H1 (cell line): Measurements from ENCODE around the gene TRIP13. TPM values are rescaled to one million over a fixed set of nuclear protein-coding genes. Genes with fewer than 3 reads are reported as not detected.

Experiments
- CTCF ChIA-PET: fragments of 300-600 bp; sonication (Branson Sonifier 250); formaldehyde crosslinking; loops from one replicate; lab custom pipeline; 2021; ENCODE audit not compliant: partially characterized antibody; lab: Charles Lee
- POLR2A ChIA-PET: fragments of 300-600 bp; sonication (Branson Sonifier 250); formaldehyde crosslinking; loops from one replicate; lab custom pipeline; 2021; ENCODE audit warnings: inconsistent platforms; ENCODE audit not compliant: partially characterized antibody; lab: Charles Lee
- DNase-seq, 2 experiments: peaks; one replicate each; pipeline versions ENCODE4 v3.0.0 to v3.0.0-alpha.2; 2010 to 2022; ENCODE audit warnings: low spot score in 2 of 2, low read depth in 1 of 2, mixed read lengths in 1 of 2
- FAIRE-seq: peaks from 2 replicates; lab custom pipeline; 2011; peaks lifted over from hg19 to GRCh38; lab: Jason Lieb, UNC
- H2AFZ ChIP-seq: 2 replicates; pipeline ENCODE4 v1.8.1; 2012; ENCODE audit warnings: low read length, inconsistent platforms
- H2AK5ac ChIP-seq: 2 replicates; pipeline ENCODE4 v1.6.1; 2013; ENCODE audit warnings: low read depth, low read length
- H2BK120ac ChIP-seq: replicated peaks from 2 replicates; pipeline ENCODE3; 2013; ENCODE audit warnings: low read depth, low read length, inconsistent platforms
- H2BK12ac ChIP-seq: 2 replicates; pipeline ENCODE4 v1.6.1; 2013; ENCODE audit warnings: low read depth, low read length
- H2BK15ac ChIP-seq: 2 replicates; pipeline ENCODE4 v1.6.1; 2013; ENCODE audit warnings: low read length
- H2BK20ac ChIP-seq: 2 replicates; pipeline ENCODE4 v1.6.1; 2013; ENCODE audit warnings: low read length
- H2BK5ac ChIP-seq: 2 replicates; pipeline ENCODE4 v1.6.1; 2013; ENCODE audit warnings: low read depth, low read length
- H3K14ac ChIP-seq: 2 replicates; pipeline ENCODE4 v1.6.1; 2013; ENCODE audit warnings: inconsistent platforms; ENCODE audit not compliant: insufficient read length
- H3K18ac ChIP-seq: 2 replicates; pipeline ENCODE4 v1.6.1; 2013; ENCODE audit warnings: low read length; ENCODE audit errors: extremely low read depth
- H3K23ac ChIP-seq: 2 replicates; pipeline ENCODE4 v1.6.1; 2013; ENCODE audit warnings: inconsistent platforms; ENCODE audit not compliant: insufficient read length
- H3K23me2 ChIP-seq: 2 replicates; pipeline ENCODE4 v1.6.1; 2013; ENCODE audit warnings: low read depth, low read length
- H3K27ac ChIP-seq: 2 replicates; pipeline ENCODE4 v1.6.1; 2011; ENCODE audit warnings: low read depth, low read length, inconsistent platforms
- H3K27me3 ChIP-seq, 4 experiments: replicated peaks in 1 of 4; 1 replicate in 1 of 4; 2 replicates in 3 of 4; pipeline versions ENCODE4 v1.6.1 to v1.8.1; 2011 to 2013; ENCODE audit warnings: low read length in 3 of 4, mild to moderate bottlenecking in 3 of 4, inconsistent platforms in 2 of 4, mixed read lengths in 2 of 4, moderate library complexity in 1 of 4; ENCODE audit not compliant: control insufficient read depth in 3 of 4, insufficient read depth in 3 of 4; ENCODE audit errors: extremely low read depth in 1 of 4
- H3K36me3 ChIP-seq, 4 experiments: 2 replicates each; pipeline versions ENCODE4 v1.6.1 to v1.8.1; 2011 to 2013; ENCODE audit warnings: mild to moderate bottlenecking in 4 of 4, low read length in 3 of 4, moderate library complexity in 2 of 4, control low read depth in 1 of 4, inconsistent platforms in 1 of 4; ENCODE audit not compliant: insufficient read depth in 4 of 4, control insufficient read depth in 2 of 4
- H3K4ac ChIP-seq: replicated peaks from 2 replicates; pipeline ENCODE3; 2013; ENCODE audit warnings: low read length, low read depth, mixed read lengths, inconsistent platforms; ENCODE audit not compliant: insufficient read length
- H3K4me1 ChIP-seq, 4 experiments: replicated peaks in 1 of 4; 1 replicate in 1 of 4; 2 replicates in 3 of 4; pipeline versions ENCODE4 v1.6.1 to v1.8.1; 2011 to 2013; ENCODE audit warnings: low read length in 3 of 4, inconsistent platforms in 2 of 4, mixed read lengths in 1 of 4; ENCODE audit not compliant: insufficient read depth in 4 of 4, control insufficient read depth in 3 of 4
- H3K4me2 ChIP-seq, 2 experiments: 2 replicates each; pipeline versions ENCODE4 v1.6.1 to v1.8.1; 2011 to 2013; ENCODE audit warnings: low read depth in 2 of 2, low read length in 2 of 2, control low read depth in 1 of 2, inconsistent platforms in 1 of 2, mild to moderate bottlenecking in 1 of 2; ENCODE audit not compliant: insufficient read depth in 1 of 2
- H3K4me3 ChIP-seq, 4 experiments: fragments of 200-600, 300-600 bp in 1 of 4; sonication (generic), shearing (Covaris generic), sonication (Bioruptor Twin) in 1 of 4; 2 replicates each; pipeline versions ENCODE4 v1.5.1 to v1.8.1; 2011 to 2016; ENCODE audit warnings: low read length in 4 of 4, low read depth in 3 of 4, control low read depth in 2 of 4, inconsistent platforms in 2 of 4, mild to moderate bottlenecking in 2 of 4, mixed read lengths in 1 of 4, moderate library complexity in 1 of 4; ENCODE audit not compliant: insufficient read depth in 2 of 4; ENCODE audit errors: extremely low read depth in 1 of 4
- H3K56ac ChIP-seq: replicated peaks from 2 replicates; pipeline ENCODE3; 2013; ENCODE audit warnings: low read depth, mild to moderate bottlenecking, mixed read lengths, low read length, inconsistent platforms; ENCODE audit not compliant: insufficient read length
- H3K79me1 ChIP-seq: 2 replicates; pipeline ENCODE4 v1.6.1; 2013; ENCODE audit warnings: low read depth, low read length, control low read depth
- H3K79me2 ChIP-seq, 2 experiments: 2 replicates each; pipeline versions ENCODE4 v1.6.1 to v1.8.1; 2012 to 2013; ENCODE audit warnings: low read length in 2 of 2, mild to moderate bottlenecking in 2 of 2, inconsistent platforms in 1 of 2; ENCODE audit not compliant: insufficient read depth in 2 of 2, control insufficient read depth in 1 of 2
- H3K9ac ChIP-seq, 4 experiments: replicated peaks in 1 of 4; 1 replicate in 1 of 4; 2 replicates in 3 of 4; pipeline versions ENCODE4 v1.6.1 to v1.8.1; 2011 to 2013; ENCODE audit warnings: low read depth in 3 of 4, low read length in 3 of 4, control low read depth in 2 of 4, mild to moderate bottlenecking in 2 of 4, moderate library complexity in 2 of 4, inconsistent platforms in 1 of 4; ENCODE audit errors: extremely low read depth in 1 of 4
- H3K9me3 ChIP-seq, 2 experiments: 2 replicates each; pipeline versions ENCODE4 v1.6.1 to v1.8.1; 2012 to 2013; ENCODE audit warnings: mild to moderate bottlenecking in 2 of 2, moderate library complexity in 2 of 2, control low read depth in 1 of 2, inconsistent platforms in 1 of 2, low read depth in 1 of 2, low read length in 1 of 2, mixed read lengths in 1 of 2; ENCODE audit not compliant: insufficient read depth in 2 of 2
- H4K20me1 ChIP-seq, 2 experiments: replicated peaks in 1 of 2; 2 replicates each; pipeline versions ENCODE3 to v1.8.1; 2011 to 2013; ENCODE audit warnings: inconsistent platforms in 2 of 2, low read length in 2 of 2, mild to moderate bottlenecking in 1 of 2; ENCODE audit not compliant: insufficient read depth in 2 of 2, control insufficient read depth in 1 of 2
- H4K5ac ChIP-seq: 2 replicates; pipeline ENCODE4 v1.6.1; 2013; ENCODE audit warnings: low read length, low read depth, mixed read lengths, inconsistent platforms; ENCODE audit not compliant: insufficient read length
- H4K8ac ChIP-seq: 2 replicates; pipeline ENCODE4 v1.8.0; 2013; ENCODE audit warnings: mild to moderate bottlenecking, moderate library complexity, low read length, inconsistent platforms; ENCODE audit not compliant: insufficient read depth; ENCODE audit errors: extremely low read depth
- H4K91ac ChIP-seq: replicated peaks from 2 replicates; pipeline ENCODE3; 2013; ENCODE audit warnings: low read length, mixed read lengths, inconsistent platforms; ENCODE audit not compliant: insufficient read length
- BCL11A ChIP-seq, 2 experiments: IDR thresholded peaks; one replicate each; pipeline ENCODE4 v1.6.1; 2011; ENCODE audit warnings: low read depth in 2 of 2, low read length in 2 of 2, mild to moderate bottlenecking in 2 of 2
- WGBS, 2 experiments: shearing (Covaris generic) in 1 of 2; methylation state at CpG; one replicate each; pipeline versions ENCODE4 v1.1.6 to v1.1.7; 2013 to 2015; ENCODE audit warnings: low lambda C conversion rate in 2 of 2, mixed read lengths in 2 of 2, inconsistent platforms in 1 of 2, low coverage in 1 of 2, missing lambda C conversion rate in 1 of 2; ENCODE audit not compliant: insufficient replicate concordance in 2 of 2, insufficient coverage in 1 of 2, insufficient read length in 1 of 2; ENCODE audit errors: extremely low coverage in 1 of 2, missing lambda C conversion rate in 1 of 2; 5-methylcytosine and 5-hydroxymethylcytosine counted together
- polyA plus RNA-seq, 7 experiments: library from polyadenylated mRNA; depleted of rRNA in 3 of 7; stranded (reverse) in 5 of 7; unstranded in 2 of 7; fragments of >200 nt in 5 of 7; fragments of 200-250 nt in 2 of 7; gene quantifications; 1 replicate in 5 of 7; 2 replicates in 1 of 7; 4 replicates in 1 of 7; pipeline versions ENCODE4 v1.2.1 to v1.2.3, GENCODE V29; 2011 to 2013; ENCODE audit warnings: missing spikeins in 2 of 7, mixed read lengths in 2 of 7
- total RNA-seq: library from RNA; stranded (reverse); fragmentation: NEBNext Ultra II Directional; extraction: Animal tissue kit (Norgen Biotek cat#: 25700); gene quantifications from 2 replicates; pipeline ENCODE4 v1.2.1, GENCODE V29; 2021

TRIP13 gene
- total and polyA plus RNA-seq, 2 of the 8 experiments (the other 6 are each of a cell fraction or from before 2014, with no cell fraction given): 20.0 to 39.2 TPM

GRCh38 chr5:860506-861150, 32.1 kb upstream of the TRIP13 start:
- Histone ChIP-seq H2AK5ac (no peak overlapping the region), H4K91ac (no peak overlapping the region), H3K4me2 (no peak overlapping the region)
- no peak for DNase-seq
- TF ChIP-seq BCL11A (IDR thresholded peaks at IDR 0.05; ENCODE audit: low read depth in 2 of 2, low read length in 2 of 2): no peak
- TF ChIP-seq, all 59 proteins: peak for 0
- Histone ChIP-seq H2BK120ac (no peak overlapping the region), H3K27ac (no peak overlapping the region), H3K23ac (no peak overlapping the region), H3K23me2 (peaks cover 11% of the 10 kb centered on the region; the same call in 1 of the 2 replicates), H3K36me3 (peaks cover 12 to 28% (median 26%) of the 10 kb centered on the region in 4 experiments; a peak in 6 of 8 replicates), H4K5ac (no peak overlapping the region), H4K20me1 (peaks cover 6 to 39% of the 10 kb centered on the region in 2 experiments), H3K4me3 (no peak overlapping the region), H3K79me1 (peaks cover 4% of the 10 kb centered on the region), H3K9me3 (no peaks in the 10 kb centered on the region), H2BK15ac (no peak overlapping the region), H3K79me2 (no peaks in the 10 kb centered on the region), H4K8ac (no peak overlapping the region), H3K9ac (no peak overlapping the region), H2AFZ (no peak overlapping the region), H2BK5ac (no peak overlapping the region), H3K4ac (no peak overlapping the region), H3K14ac (no peak overlapping the region), H3K27me3 (no peaks in the 10 kb centered on the region), H3K18ac (no peak overlapping the region), H3K4me1 (no peaks in the 10 kb centered on the region), H2BK12ac (no peak overlapping the region), H3K56ac (peak overlapping the region; percentile 30), H2BK20ac (no peak overlapping the region)
- FAIRE-seq: no peak
- POLR2A ChIA-PET: interaction anchor here (0.9 to 6.9 kb wide), 8 partner anchors 10 to 387 kb away, joined by 3 to 46 read pairs (median 4); partner anchors contain the start of genes BRD9, TRIP13 and ZDHHC11
- CTCF ChIA-PET: interaction anchor here (1.1 to 3.3 kb wide), 4 partner anchors 9 to 191 kb away, joined by 3 to 12 read pairs (median 4); partner anchors contain the start of gene NKD2
- WGBS, 2 experiments: 84% methylated on average over 15 of the region's 15 CpGs; no CpG with 5 or more reads in 1 of the 2 experiments
